Smooth muscle cell (in vitro differentiated cells): ENCODE measurements around the gene PRKCE. TPM values are rescaled to one million over a fixed set of nuclear protein-coding genes. Genes with fewer than 3 reads are reported as not detected.

Experiments used
- DNase-seq: peaks from one replicate; lab custom pipeline; 2025; ENCODE audit not compliant: unreplicated experiment; lab: John Stamatoyannopoulos, UW
- H2AFZ ChIP-seq: fragments of 200-600 bp; sonication (generic); 2 replicates; pipeline ENCODE4 v1.6.0; 2016; ENCODE audit warnings: antibody characterized with exemption, low read depth, mild to moderate bottlenecking
- H3F3A ChIP-seq: fragments of 200-600 bp; sonication (generic); 2 replicates; pipeline ENCODE4 v1.6.0; 2017; ENCODE audit warnings: antibody characterized with exemption, low read depth
- H3K27ac ChIP-seq: fragments of 200-600 bp; sonication (generic); 2 replicates; pipeline ENCODE4 v1.5.1; 2016; ENCODE audit warnings: low read depth, mild to moderate bottlenecking
- H3K27me3 ChIP-seq: fragments of 200-600 bp; sonication (generic); 2 replicates; pipeline ENCODE4 v1.6.1; 2016; ENCODE audit warnings: low read depth, mild to moderate bottlenecking
- H3K36me3 ChIP-seq: fragments of 200-600 bp; sonication (generic); 2 replicates; pipeline ENCODE4 v1.5.1; 2016; ENCODE audit warnings: low read depth
- H3K4me1 ChIP-seq: fragments of 200-600 bp; sonication (generic); 2 replicates; pipeline ENCODE4 v1.5.1; 2016; ENCODE audit warnings: low read depth
- H3K4me2 ChIP-seq: fragments of 200-600 bp; sonication (generic); 2 replicates; pipeline ENCODE4 v1.6.0; 2016; ENCODE audit warnings: mild to moderate bottlenecking
- H3K4me3 ChIP-seq: fragments of 200-600 bp; sonication (generic); 2 replicates; pipeline ENCODE4 v1.5.1; 2016; ENCODE audit warnings: mild to moderate bottlenecking
- H3K79me2 ChIP-seq: fragments of 200-600 bp; sonication (generic); 2 replicates; pipeline ENCODE4 v1.6.0; 2016; ENCODE audit warnings: low read depth, mild to moderate bottlenecking
- H3K9ac ChIP-seq: fragments of 200-600 bp; sonication (generic); 2 replicates; pipeline ENCODE4 v1.6.0; 2016; ENCODE audit warnings: low read depth
- H3K9me3 ChIP-seq: fragments of 200-600 bp; sonication (generic); replicated peaks from 2 replicates; pipeline ENCODE4 v1.5.1; 2016; ENCODE audit warnings: low read depth
- H4K20me1 ChIP-seq: fragments of 200-600 bp; sonication (generic); 2 replicates; pipeline ENCODE4 v1.6.0; 2016; ENCODE audit warnings: low read depth
- CTCF ChIP-seq: fragments of 200-600 bp; sonication (generic); IDR thresholded peaks from 2 replicates; pipeline ENCODE4 v1.5.1; 2017; ENCODE audit warnings: borderline replicate concordance, mild to moderate bottlenecking, antibody characterized with exemption; ENCODE audit not compliant: insufficient read depth, poor library complexity, severe bottlenecking
- WGBS: methylation state at CpG from one replicate; pipeline ENCODE4 v1.1.7; 2016; ENCODE audit warnings: low lambda C conversion rate; 5-methylcytosine and 5-hydroxymethylcytosine counted together
- polyA plus RNA-seq: library from polyadenylated mRNA; unstranded; fragments of >200 nt; fragmentation: Nextera tagmentation; extraction: Ambion mirVana; gene quantifications from 2 replicates; pipeline ENCODE4 v1.2.1, GENCODE V29; 2016
- total RNA-seq: library from RNA; depleted of rRNA; stranded (reverse); fragments of >200 nt; gene quantifications from 2 replicates; pipeline ENCODE4 v1.2.3, GENCODE V29; 2014

Gene PRKCE
- total and polyA plus RNA-seq, 2 experiments from 2014 or later = 20.6 to 29.1 TPM

- Histone ChIP-seq H3K27me3 (no peaks in the 10 kb centered on the region), H3F3A (no peaks in the 10 kb centered on the region), H4K20me1 (peaks cover 100% of the 10 kb centered on the region), H3K4me2 (no peak overlapping the region), H3K4me1 (no peaks in the 10 kb centered on the region), H2AFZ (no peak overlapping the region), H3K4me3 (no peak overlapping the region), H3K9ac (no peak overlapping the region), H3K36me3 (no peaks in the 10 kb centered on the region), H3K27ac (no peak overlapping the region), H3K79me2 (peaks cover 28% of the 10 kb centered on the region), H3K9me3 (no peaks in the 10 kb centered on the region)
- TF ChIP-seq CTCF = no peak
- DNase-seq = no peak
- 93% methylated on average over 6 of the region's 6 CpGs for WGBS
Measured at GRCh38 chr2:45804987-45805755, 153.7 kb downstream of the PRKCE start.

- Histone ChIP-seq H3F3A (peaks cover under 1% of the 10 kb centered on the region), H3K79me2 (peaks cover 40% of the 10 kb centered on the region), H3K9me3 (no peaks in the 10 kb centered on the region), H3K27me3 (no peaks in the 10 kb centered on the region), H3K4me2 (no peak overlapping the region), H3K4me1 (peaks cover 3% of the 10 kb centered on the region), H4K20me1 (peaks cover 100% of the 10 kb centered on the region), H3K4me3 (no peak overlapping the region), H3K27ac (no peak overlapping the region), H3K9ac (no peak overlapping the region), H2AFZ (no peak overlapping the region), H3K36me3 (no peaks in the 10 kb centered on the region)
- no peak for TF ChIP-seq CTCF
- DNase-seq = no peak
- WGBS = 88% methylated on average over 8 of the region's 8 CpGs
Measured at GRCh38 chr2:45806563-45807358, 155.3 kb downstream of the PRKCE start.

- Histone ChIP-seq H3K9me3 (no peaks in the 10 kb centered on the region), H3K4me3 (no peak overlapping the region), H3F3A (peaks cover 10% of the 10 kb centered on the region), H3K4me2 (no peak overlapping the region), H3K27ac (no peak overlapping the region), H4K20me1 (peaks cover 100% of the 10 kb centered on the region), H2AFZ (no peak overlapping the region), H3K9ac (no peak overlapping the region), H3K27me3 (no peaks in the 10 kb centered on the region), H3K36me3 (no peaks in the 10 kb centered on the region), H3K4me1 (peaks cover 13% of the 10 kb centered on the region), H3K79me2 (peaks cover 40% of the 10 kb centered on the region)
- DNase-seq = no peak
- no peak for TF ChIP-seq CTCF
- WGBS = 87% methylated on average over 4 of the region's 4 CpGs
Measured at GRCh38 chr2:45808294-45808800, 156.9 kb downstream of the PRKCE start.
